GM21528 (cell line): Measurements from ENCODE around the gene DDB1.
"Not testable (repeated sequence)": the region's sequence is repeated elsewhere in the genome, so short reads cannot be mapped to it uniquely, and the experiment has no call there.

Source experiments
- ATAC-seq: cut with Tn5 transposase; IDR thresholded peaks from one replicate; pipeline ENCODE4 v1.9.1; 2021; ENCODE audit warnings: mild to moderate bottlenecking, moderate library complexity; ENCODE audit not compliant: unreplicated experiment, low FRiP score

DDB1 gene

DNA sequence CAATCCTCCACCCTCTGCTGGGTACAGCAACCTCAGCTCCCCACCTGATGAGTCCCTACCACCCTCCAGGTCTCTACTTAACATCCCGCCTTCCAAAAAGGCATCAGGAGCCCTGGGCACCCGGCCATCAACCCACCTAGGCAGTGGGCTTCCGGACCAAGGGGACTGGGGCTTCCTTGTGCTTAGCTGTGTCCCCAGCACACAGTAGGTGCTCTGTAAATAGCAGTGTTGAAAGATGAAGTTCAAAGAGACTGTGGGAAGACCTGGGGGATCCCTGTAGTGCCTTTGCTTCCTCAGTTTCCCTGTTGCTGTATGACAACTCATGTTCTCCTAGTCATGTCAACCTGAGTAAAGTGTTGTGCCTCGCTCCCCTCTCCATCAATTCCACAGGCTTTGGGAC is 58.8 kb downstream of the DDB1 start:
- no peak for ATAC-seq

DNA sequence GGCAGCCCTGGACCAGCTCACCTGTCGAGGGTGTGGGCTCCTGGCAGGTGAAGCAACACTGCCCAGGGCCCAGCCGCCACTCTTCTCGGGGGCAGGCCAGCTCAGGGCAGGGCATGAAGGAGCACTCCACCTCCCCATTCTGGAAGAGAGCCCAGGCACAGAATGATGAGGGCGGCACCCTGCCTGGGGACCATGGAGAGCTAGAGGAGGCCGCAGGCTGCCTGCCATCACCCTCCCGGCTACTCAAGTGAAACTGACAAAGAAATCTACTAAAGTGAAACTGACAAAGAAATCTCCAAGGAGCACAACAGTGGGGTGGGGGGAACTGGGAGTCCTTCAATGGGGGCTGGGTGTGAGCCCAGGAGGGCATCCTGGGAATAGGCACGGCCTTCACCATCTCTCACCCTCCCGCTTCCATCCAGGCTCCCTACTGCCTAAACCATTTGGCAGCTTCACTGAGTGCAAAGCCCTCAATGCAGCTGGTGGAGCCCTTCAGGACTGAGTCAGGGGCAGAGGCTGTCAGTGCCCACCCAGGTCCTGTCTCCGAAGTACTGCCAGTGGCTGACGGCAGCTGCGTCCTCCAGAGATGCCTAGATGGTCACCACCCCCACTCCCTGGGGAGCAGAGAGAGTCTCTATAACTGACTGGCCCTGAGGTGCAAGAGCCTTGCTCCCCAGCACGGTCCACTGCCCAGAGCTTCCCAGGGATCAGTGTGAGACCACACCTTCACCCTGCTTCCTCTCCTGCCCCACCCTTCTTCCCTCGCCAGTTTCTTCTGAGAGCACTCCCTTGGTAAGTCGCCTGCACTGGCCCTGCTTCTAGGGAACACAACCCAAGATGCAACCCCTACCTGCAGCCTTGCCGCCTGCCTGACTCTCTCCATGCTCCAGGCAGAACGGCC is 59.5 kb downstream of the DDB1 start:
- no peak for ATAC-seq

DNA sequence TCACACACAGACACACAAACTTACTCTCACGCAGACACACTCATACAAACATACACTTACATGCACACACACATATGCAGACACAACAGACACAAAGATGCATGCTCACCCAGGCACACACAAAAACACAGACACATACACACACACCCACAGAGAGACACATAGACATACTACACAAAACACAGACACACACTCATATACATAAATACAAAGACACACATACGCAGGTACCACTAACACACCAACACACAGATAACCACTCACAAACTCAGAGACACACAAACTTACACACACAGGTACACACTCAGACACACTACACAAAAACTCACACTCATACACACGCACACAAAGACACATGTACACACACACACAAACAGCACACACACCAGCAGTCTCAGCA is 60.2 kb downstream of the DDB1 start:
- ATAC-seq = no peak

DNA sequence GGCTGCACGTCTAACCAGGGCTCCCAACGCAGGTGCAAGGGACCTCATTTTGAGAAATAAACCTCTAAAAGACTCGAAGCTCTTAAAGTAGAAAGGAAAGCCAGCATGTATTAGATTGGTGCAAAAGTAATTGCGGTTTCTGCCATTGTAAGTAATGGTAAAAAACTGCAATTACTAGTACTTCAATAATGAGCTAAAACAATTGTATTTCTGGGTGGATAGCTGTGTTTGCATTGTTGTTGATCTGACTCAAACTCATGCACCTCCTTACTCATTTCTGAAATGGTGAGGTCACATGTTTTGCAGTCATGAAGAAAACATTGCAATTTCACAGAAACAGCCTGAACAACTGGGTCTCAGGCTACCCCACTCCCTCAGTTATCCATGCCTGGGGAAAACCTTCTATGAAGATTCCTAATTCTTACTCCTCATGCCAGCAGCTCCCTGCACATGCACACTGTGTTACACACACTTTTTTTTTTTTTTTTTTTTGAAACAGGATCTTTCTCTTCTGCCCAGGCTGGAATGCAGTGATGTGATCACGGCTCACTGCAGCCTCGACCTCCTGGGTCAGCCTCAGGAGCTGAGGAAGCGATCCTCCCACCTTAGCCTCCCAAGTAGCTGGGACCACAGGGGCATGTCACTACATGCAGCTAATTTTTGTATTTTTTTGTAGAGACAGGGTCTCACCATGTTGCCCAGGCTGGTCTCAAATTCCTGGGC is 62.4 kb downstream of the DDB1 start:
- no peak for ATAC-seq

DNA sequence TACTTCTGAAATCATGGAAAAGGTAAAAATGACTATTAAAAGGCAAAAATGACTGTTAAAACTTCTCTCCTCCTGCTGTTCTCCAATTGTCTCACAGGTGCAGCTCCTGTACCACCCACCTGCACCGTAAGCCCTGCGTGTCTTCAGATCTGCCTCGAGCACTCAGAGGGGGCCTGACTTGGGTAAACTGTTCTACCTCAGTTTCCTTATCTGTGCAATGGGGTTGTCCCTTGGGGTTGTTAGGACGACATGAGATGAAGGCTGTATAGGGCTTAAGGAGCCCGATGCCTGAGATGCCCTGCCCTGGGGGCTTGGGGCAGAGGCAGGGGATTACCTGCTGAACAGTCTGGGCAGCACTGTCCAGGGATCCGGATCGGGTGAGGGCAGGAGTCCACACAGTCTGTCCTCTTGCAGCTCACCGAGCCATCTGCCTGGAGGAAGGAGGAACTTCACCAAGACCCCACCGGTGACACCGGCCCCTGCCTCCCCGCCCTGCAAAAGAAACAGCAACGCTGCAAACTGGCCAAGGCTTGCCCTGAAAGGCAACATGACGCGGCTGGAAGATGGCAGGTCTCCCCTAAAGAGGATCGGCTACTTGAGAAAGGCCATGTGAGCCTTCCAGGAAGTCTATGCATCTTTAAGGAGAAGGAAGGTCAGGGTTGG is 64.2 kb downstream of the DDB1 start:
- no peak for ATAC-seq

DNA sequence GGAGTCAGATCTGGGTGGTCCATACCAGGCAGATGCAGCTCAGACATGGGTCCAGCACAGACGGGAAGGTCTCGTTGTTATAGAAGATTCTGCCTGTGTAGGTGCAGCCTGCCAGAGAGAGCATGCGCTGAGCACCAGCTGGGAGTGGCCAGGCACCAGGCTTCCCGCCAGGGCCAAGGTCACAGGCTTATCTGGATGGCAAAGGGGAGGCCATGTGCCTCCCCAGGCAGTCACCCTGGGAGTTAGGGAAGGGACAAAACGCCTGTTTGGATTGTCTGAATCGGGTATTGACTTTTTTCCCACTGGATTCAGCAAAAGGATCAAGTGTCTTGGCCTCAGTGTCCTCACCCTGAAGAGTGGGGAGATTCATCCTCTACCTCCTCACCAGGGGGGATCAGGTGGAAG is 65.5 kb downstream of the DDB1 start:
- no peak for ATAC-seq

DNA sequence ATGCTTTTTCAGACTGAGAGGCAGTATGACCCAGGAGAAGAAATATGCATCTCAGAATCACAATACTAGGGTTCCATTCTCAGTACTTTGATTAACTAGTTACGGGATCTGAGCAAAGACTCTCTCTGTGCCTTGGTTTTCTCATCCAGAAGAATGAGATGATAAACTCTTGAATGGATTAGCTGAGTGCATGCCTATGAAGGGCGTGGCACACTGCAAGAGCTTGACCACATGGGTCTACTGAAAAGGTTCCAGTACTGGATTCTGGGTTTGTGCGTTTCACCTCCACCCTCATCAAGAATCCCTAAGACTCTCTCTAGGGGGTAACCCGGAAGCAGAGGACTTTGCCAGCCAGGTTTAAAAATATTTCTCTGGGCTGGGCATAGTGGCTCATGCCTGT is 66.3 kb downstream of the DDB1 start:
- no peak for ATAC-seq

DNA sequence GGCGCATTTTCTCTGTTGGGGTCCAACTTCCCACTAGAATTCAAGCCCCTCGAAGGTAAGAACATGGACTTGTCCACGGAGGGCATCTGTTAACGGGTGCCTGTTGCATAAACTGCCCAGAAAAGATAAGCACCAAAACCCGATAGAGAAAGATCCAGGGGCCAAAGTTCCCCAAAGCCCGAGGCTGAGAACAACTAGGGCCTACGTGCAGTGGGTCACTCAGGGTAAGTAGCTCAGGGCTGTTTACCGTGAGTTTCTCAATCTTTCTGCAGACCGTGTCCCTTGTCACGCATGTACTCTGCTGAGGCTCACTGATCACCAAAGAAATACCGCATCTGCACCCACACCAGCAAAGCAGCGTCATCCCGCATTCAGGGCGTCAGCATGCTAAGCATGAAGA is 67.5 kb downstream of the DDB1 start:
- no peak for ATAC-seq

DNA sequence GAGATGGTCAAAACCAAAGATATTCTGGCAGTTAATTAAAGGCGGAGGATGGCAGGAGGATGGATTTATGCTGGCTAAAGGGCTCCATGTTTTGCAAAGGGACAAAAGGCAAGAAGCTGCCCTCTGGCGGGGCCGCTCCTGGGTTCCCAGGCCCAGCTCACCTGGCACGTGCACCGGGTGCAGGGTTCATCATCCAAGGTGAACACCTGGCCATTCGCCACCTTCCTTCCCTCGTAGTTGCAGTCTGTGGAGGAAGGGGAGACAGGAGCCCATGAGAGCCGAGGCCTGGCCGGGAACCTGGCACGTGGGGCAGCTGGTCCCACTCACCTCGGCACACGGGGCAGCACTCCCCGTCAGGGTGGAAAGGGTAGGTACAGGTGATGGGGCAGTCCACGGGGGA is 68.1 kb downstream of the DDB1 start:
- ATAC-seq = no peak

DNA sequence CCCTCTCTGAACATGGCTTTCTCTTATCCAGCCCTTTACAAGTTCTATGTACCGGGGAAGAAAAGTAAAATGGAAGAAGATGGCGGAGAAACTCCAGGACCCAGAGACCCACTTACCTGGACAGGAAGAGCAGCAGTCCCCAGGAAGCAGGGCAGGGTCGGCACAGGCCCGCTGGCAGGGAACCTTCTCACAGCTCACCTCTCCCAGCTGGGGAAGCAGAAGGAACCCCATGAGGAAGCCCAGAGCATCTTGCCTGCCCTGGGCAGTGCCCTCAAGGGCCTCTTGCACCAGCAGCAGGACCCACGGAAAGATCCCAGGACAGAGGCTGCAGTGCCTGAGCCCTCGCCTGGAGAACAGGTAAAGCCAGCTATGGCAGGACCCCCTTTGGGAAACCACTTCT is 68.5 kb downstream of the DDB1 start:
- no peak for ATAC-seq

DNA sequence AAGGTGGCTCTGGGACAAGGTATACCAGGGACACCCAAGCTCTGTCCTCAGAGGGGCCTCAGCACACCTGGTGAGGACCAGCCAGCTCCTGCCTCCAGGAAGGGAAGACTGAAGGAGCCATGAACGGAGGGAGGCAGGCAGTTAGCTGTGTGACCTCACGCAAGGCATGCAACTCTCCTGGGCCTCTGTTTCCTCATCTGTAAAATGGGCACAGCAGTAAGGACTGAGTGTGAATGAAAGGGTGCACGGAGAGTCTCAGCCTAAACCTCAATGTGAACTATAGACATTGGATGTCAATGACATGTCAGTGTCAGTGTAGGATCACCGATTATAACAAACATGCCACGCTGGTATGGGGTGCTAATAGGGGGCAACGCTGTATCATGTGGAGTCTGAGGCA is 73.5 kb downstream of the DDB1 start:
- no peak for ATAC-seq

DNA sequence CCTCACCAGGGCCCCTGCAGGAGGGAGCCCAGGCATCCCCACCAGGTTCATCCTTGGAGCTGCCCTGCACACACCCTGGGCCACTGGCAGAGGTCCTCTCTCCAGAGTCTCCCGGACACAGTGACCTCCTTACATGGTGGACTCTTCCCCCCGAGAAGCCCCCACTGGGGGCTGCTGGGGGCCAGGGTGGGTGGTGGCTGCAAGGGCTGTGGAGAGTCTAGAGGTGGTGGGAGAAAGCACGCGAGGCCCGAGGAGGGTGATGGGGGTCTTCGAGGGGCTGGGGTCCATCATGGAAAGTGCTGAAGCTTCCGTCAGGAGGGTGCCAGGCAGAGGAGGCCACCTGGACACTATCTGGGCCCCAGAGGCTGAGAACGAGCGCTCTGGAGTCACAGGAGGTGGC is 74.4 kb downstream of the DDB1 start:
- no peak for ATAC-seq

DNA sequence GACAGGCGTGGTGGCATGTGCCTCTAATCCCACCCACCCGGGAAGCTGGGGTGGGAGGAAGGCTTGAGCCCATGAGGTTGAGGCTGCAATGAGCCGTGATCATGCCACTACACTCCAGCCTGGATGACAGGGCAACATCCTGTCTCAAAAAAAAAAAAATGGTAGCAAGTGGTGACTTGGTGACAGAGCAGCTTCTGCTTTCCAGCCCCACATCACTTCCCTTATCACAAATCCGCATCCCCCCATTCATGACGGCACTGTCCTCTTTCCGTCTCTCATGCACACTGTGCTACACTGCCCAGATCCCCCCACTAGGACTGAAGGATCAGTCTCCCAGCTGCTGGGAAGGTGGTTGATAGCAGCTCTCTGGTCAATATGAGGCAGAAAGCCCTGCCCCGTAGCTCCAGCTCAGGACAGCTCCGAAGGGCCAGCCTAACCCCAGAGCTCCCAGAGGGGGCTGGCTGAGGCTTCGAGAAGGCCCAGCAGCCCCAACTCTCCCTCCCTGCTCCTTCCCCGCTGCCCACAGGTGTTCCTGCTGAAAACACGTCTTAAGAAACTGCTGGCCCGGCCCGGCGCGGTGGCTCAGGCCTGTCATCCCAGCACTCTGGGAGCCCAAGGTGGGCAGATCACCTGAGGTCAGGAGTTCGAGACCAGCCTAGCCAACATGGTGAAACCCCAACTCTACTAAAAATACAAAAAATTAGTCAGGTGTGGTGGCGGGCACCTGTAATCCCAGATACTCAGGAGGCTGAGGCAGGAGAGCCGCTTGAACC is 76.0 kb downstream of the DDB1 start:
- ATAC-seq = no peak

DNA sequence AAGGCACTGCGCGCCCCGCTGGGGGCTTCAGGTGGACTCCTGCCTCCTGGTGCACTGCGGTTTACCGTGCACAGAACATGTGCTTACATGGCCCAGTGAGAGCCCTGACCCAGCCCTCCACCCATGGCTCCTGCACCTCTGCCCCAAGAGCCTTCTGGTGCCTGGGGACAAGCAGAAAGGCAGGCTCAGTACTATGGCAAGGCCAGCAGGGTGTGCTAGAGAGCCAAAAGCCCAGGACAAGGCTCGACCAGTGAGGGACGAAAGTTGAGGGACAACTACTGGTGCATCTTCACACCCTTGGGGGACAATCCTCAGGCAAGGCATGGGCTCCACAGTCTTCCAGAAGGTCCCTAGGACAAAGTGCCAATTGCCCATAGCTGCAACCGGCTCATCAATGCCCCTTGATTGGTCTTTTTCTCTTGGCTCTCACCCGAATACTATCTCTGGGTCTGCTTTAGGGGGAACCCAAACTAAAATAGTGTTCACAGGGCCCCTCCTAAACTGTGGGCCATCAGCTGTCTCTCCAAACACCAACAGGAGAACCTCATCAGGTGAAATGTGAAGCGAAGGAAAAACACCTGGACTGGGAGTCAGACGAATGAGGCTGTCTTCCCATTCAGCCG is 78.4 kb downstream of the DDB1 start:
- ATAC-seq = no peak

DNA sequence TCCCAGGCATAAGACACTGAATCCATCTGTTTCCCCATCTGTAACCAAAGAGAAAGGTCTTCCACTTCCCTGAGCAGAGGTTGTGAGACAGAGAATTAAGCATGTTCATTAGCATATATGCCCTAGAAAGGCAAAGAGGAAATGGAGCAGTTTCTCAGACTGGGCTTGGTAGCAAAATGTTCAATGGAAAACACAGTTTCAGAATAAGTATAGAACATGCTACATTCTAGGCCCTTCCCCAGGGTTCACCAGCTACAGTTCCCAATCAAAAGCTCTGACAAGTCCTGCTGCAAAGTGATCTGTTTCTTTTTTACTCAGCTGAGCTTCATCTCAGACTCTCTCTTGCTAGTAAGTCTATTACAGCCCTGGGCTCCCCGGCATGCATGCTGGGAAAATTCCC is 80.6 kb downstream of the DDB1 start:
- not testable (repeated sequence) for ATAC-seq

DNA sequence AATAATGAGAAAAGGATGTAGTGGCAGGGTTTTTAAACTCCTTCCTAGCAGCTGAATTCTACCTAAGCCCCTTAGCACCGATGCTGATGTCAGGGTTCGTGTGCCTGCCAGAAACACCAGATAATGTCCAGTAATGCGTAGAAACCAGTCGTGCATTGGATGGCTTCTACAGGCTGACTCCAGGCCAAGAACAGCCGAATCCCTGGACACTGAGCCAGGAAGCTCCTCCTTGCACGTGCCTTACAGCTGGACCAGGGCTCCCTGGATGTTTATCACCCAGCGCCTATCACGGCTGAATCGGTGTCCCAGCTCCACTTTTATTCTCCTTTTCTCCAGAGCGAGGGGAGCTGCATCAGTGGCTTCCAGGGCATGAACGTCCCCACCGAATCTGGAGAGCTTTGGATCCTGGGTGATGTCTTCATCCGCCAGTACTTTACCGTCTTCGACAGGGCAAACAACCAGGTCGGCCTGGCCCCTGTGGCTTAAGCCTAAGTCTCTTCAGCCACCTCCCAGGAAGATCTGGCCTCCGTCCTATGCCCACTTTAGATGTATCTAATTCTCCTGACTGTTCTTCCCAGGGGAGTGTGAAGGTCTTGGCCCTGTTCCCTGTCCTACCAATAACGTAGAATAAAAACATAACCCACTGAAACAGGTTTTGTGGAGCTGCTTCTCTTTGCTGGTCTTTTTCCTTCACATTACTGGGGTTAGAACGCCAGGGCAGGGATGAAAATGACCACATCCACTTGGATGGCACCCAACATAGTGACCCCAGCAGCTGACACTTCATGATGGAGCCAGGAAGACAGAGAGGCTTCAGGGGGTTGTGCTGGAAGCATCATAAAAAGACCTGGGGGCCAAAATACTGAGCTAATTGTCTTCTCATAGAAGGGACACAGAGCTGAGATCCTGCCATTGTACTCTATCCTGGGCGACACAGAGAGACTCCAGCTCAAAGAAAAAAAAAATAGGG is 81.8 kb downstream of the DDB1 start:
- ATAC-seq = not testable (repeated sequence)
